K562 (cell line): ENCODE results near the gene MIB2. TPM values are rescaled to one million over a fixed set of nuclear protein-coding genes. Genes with fewer than 3 reads are reported as not detected.

Experiments
- ADNP ChIP-seq: fragments of 200-800 bp; sonication (Bioruptor generic); IDR thresholded peaks from 2 replicates; pipeline ENCODE4 v1.6.1; 2016; ENCODE audit warnings: missing genetic modification characterization, missing compliant biosample characterization
- ARID1B ChIP-seq: fragments of 450-650 bp; IDR thresholded peaks from 2 replicates; pipeline ENCODE4 v1.6.1; 2016; ENCODE audit warnings: antibody characterized with exemption, mild to moderate bottlenecking, inconsistent platforms
- BDP1 ChIP-seq: IDR thresholded peaks from 3 replicates; pipeline ENCODE4 v1.6.1; 2011; ENCODE audit not compliant: insufficient read length, insufficient read depth
- BRCA1 ChIP-seq, 2 experiments: fragments of 450-650 bp in 1 of 2; sonication (generic) in 1 of 2; formaldehyde crosslinking in 1 of 2; IDR thresholded peaks; 2 replicates each; pipeline versions ENCODE4 v1.5.0 to v1.6.1; 2017 to 2020; ENCODE audit warnings: mild to moderate bottlenecking in 1 of 2, missing genetic modification reagents in 1 of 2
- CUX1 ChIP-seq: fragments of 200-800 bp; sonication (Bioruptor generic); IDR thresholded peaks from 2 replicates; pipeline ENCODE4 v1.6.1; 2016; ENCODE audit warnings: missing genetic modification characterization, missing compliant biosample characterization
- KDM2B ChIP-seq: fragments of 250-450 bp; sonication (Bioruptor Pico); IDR thresholded peaks from 2 replicates; pipeline ENCODE4 v1.8.0; 2021; ENCODE audit warnings: mild to moderate bottlenecking, moderate library complexity
- KLF6 ChIP-seq: fragments of 250-450 bp; sonication (Bioruptor Pico); IDR thresholded peaks from 2 replicates; pipeline ENCODE4 v1.4.0; 2020; ENCODE audit warnings: mild to moderate bottlenecking, moderate library complexity, borderline replicate concordance
- MECOM ChIP-seq: fragments of 250-450 bp; sonication (Bioruptor Pico); IDR thresholded peaks from 2 replicates; pipeline ENCODE4 v1.8.0; 2022; ENCODE audit warnings: inconsistent platforms
- MEF2A ChIP-seq: IDR thresholded peaks from 2 replicates; pipeline ENCODE4 v1.6.1; 2011; ENCODE audit warnings: low read depth, mild to moderate bottlenecking, low read length, moderate library complexity; ENCODE audit not compliant: control insufficient read depth
- MIER1 ChIP-seq: fragments of 450-650 bp; IDR thresholded peaks from 2 replicates; pipeline ENCODE4 v1.6.1; 2016; ENCODE audit warnings: antibody characterized with exemption, mild to moderate bottlenecking, low read depth
- NCOR1 ChIP-seq: fragments of 450-650 bp; IDR thresholded peaks from 2 replicates; pipeline ENCODE4 v1.6.1; 2016; ENCODE audit warnings: mild to moderate bottlenecking, moderate library complexity
- NR3C1 ChIP-seq: sonication (generic); formaldehyde crosslinking; IDR thresholded peaks from 2 replicates; pipeline ENCODE4 v1.8.1; 2022; ENCODE audit warnings: missing genetic modification reagents
- POLR3A ChIP-seq: IDR thresholded peaks from 2 replicates; pipeline ENCODE4 v1.6.1; 2011; ENCODE audit warnings: borderline replicate concordance, mild to moderate bottlenecking, moderate library complexity; ENCODE audit not compliant: insufficient read length, insufficient read depth; ENCODE audit errors: extremely low read depth
- PTTG1 ChIP-seq: fragments of 450-650 bp; IDR thresholded peaks from 2 replicates; pipeline ENCODE4 v1.6.1; 2016; ENCODE audit warnings: low read depth, mild to moderate bottlenecking, missing genetic modification characterization, missing compliant biosample characterization
- VEZF1 ChIP-seq: fragments of 200-800 bp; sonication (Bioruptor generic); IDR thresholded peaks from 2 replicates; pipeline ENCODE4 v1.6.1; 2017; ENCODE audit warnings: missing genetic modification characterization, missing compliant biosample characterization
- ZMIZ1 ChIP-seq, 2 experiments: fragments of 150-350 bp in 1 of 2; IDR thresholded peaks; 2 replicates each; pipeline ENCODE4 v1.6.1; 2012 to 2016; ENCODE audit warnings: low read depth in 2 of 2, low read length in 2 of 2, mild to moderate bottlenecking in 1 of 2, moderate library complexity in 1 of 2
- ZNF140 ChIP-seq: fragments of 250-450 bp; sonication (Bioruptor Pico); IDR thresholded peaks from 2 replicates; pipeline ENCODE4 v1.8.0; 2021; ENCODE audit warnings: moderate library complexity, mild to moderate bottlenecking, inconsistent platforms
- ZNF551 ChIP-seq: fragments of 250-450 bp; sonication (Bioruptor Pico); IDR thresholded peaks from 2 replicates; pipeline ENCODE4 v1.5.0; 2021; ENCODE audit warnings: mild to moderate bottlenecking, moderate library complexity
- polyA plus RNA-seq, 8 experiments: library from polyadenylated mRNA; depleted of rRNA in 4 of 8; stranded (reverse) in 5 of 8; unstranded in 3 of 8; fragments of >200 nt; fragmentation: Nextera tagmentation in 2 of 8; fragmentation: Illumina TruSeq in 1 of 8; extraction: Ambion mirVana in 2 of 8; extraction: Trizol in 1 of 8; gene quantifications; 2 replicates each; pipeline versions ENCODE4 v1.2.1 to v1.2.3, GENCODE V29; 2011 to 2014; ENCODE audit warnings: inconsistent platforms in 1 of 8, missing spikeins in 1 of 8
- total RNA-seq, 7 experiments: library from RNA; depleted of rRNA in 6 of 7; stranded (reverse); fragments of >200 nt in 6 of 7; fragmentation: Illumina TruSeq in 2 of 7; extraction: Trizol in 2 of 7; gene quantifications; 2 replicates each; pipeline versions ENCODE4 v1.2.1 to v1.2.3, GENCODE V29; 2011 to 2021; ENCODE audit warnings: low replicate concordance in 1 of 7

The MIB2 gene
- total and polyA plus RNA-seq, 9 of the 15 experiments (the other 6 are each of a cell fraction or from before 2014, with no cell fraction given), result 0.04 to 17.0 (median 4.9) TPM; not detected in 1

- TF ChIP-seq CUX1 (CRISPR knock-in tag) (no peak), KLF6 (CRISPR knock-in tag) (no peak), MIER1 (no peak), NR3C1 (CRISPR knock-in tag) (no peak), NCOR1 (no peak), VEZF1 (CRISPR knock-in tag) (peak; percentile 98), MECOM (CRISPR knock-in tag) (no peak), MEF2A (no peak), ARID1B (peak; percentile 42), BRCA1 (IDR thresholded peaks at IDR 0.05) (no peak), BRCA1 (CRISPR knock-in tag; IDR thresholded peaks at IDR 0.05) (no peak; the same call in 1 of the 2 replicates), ZMIZ1 (IDR thresholded peaks at IDR 0.05; ENCODE audit: low read depth in 2 of 2, low read length in 2 of 2) (no peak), BDP1 (no peak), ZNF140 (CRISPR knock-in tag) (no peak), ADNP (tag) (no peak), POLR3A (no peak), PTTG1 (tag) (no peak), ZNF551 (CRISPR knock-in tag) (no peak), KDM2B (CRISPR knock-in tag) (no peak)
These were observed 17.9 kb upstream of the MIB2 start (continued) for GRCh38 chr1:1597275-1597930.
